Aorta (tissue), 5 donors: ENCODE results near the gene ENDOV. TPM values are rescaled to one million over a fixed set of nuclear protein-coding genes. Genes with fewer than 3 reads are reported as not detected.

ENCODE experiments used
- ATAC-seq: fragments of 200-7000 bp; cut with Tn5 transposase; one replicate; pipeline ENCODE4 v1.9.1; 2022; ENCODE audit warnings: moderate library complexity; ENCODE audit not compliant: low FRiP score
- DNase-seq, 2 donors: peaks; one replicate each; pipeline ENCODE4 v3.0.0-alpha.2; 2020
- H3K27ac ChIP-seq, 2 donors: one replicate each; pipeline ENCODE4 v1.5.1; 2013; ENCODE audit warnings: low read length in 2 of 2, mild to moderate bottlenecking in 2 of 2, moderate library complexity in 2 of 2, control low read depth in 1 of 2, inconsistent platforms in 1 of 2, low read depth in 1 of 2
- H3K27me3 ChIP-seq, 2 donors: one replicate each; pipeline ENCODE4 v1.6.1; 2013; ENCODE audit warnings: control low read depth in 1 of 2, low read length in 1 of 2, mild to moderate bottlenecking in 1 of 2, moderate library complexity in 1 of 2; ENCODE audit not compliant: insufficient read depth in 2 of 2, control insufficient read depth in 1 of 2
- H3K36me3 ChIP-seq, 2 donors: one replicate each; pipeline ENCODE4 v1.6.1; 2013; ENCODE audit warnings: control low read depth in 1 of 2, low read length in 1 of 2, mild to moderate bottlenecking in 1 of 2; ENCODE audit not compliant: insufficient read depth in 2 of 2, control insufficient read depth in 1 of 2
- H3K4me1 ChIP-seq, 2 donors: one replicate each; pipeline ENCODE4 v1.6.1; 2013; ENCODE audit warnings: low read length in 2 of 2, control low read depth in 1 of 2, mild to moderate bottlenecking in 1 of 2, moderate library complexity in 1 of 2; ENCODE audit not compliant: insufficient read depth in 2 of 2, control insufficient read depth in 1 of 2
- H3K4me3 ChIP-seq, 2 donors: one replicate each; pipeline ENCODE4 v1.5.1; 2013; ENCODE audit warnings: low read length in 2 of 2, control low read depth in 1 of 2, mild to moderate bottlenecking in 1 of 2
- H3K9me3 ChIP-seq: one replicate; pipeline ENCODE4 v1.6.1; 2013; ENCODE audit warnings: mild to moderate bottlenecking, low read length; ENCODE audit not compliant: control insufficient read depth
- WGBS, 2 donors: extraction: QIAGEN DNeasy Blood & Tissue Kit; methylation state at CpG; one replicate each; pipeline ENCODE4 v1.1.7; 2013; 5-methylcytosine and 5-hydroxymethylcytosine counted together
- intact Hi-C, 2 donors: fragments of 100-400 bp; cut with DNase I; formaldehyde crosslinking; loops; one replicate each; pipeline versions ENCODE4 v1.14.2 to v1.15.0; 2022
- microRNA-seq, 2 donors: library from miRNA; unstranded; fragments of <30 nt; microRNA quantifications; one replicate each; pipeline ENCODE4 v1.2.0, GENCODE V29; 2020
- polyA plus RNA-seq, 2 donors: library from polyadenylated mRNA; stranded (reverse); fragments of 200-250 nt; gene quantifications; one replicate each; pipeline ENCODE4 v1.2.3, GENCODE V29; 2013
- total RNA-seq, 2 donors: library from RNA; stranded (reverse); fragmentation: NEBNext Ultra II Directional; extraction: Animal tissue kit (Norgen Biotek cat#: 25700); gene quantifications; one replicate each; pipeline ENCODE4 v1.2.1, GENCODE V29; 2021
- donor health status: healthy with polysubstance abuse.
- donor health status: Bipolar disorder and iron deficiency.
- donor health status: DM: no; HTN: no; CAD: no.
- donor health status: DM: no; HTN: no; CAD: no.
- donor health status: DM: yes; HTN: yes; CAD: no.

The ENDOV gene
- total and polyA plus RNA-seq, 4 donors, result 14.3 to 28.2 (median 20.4) TPM

DNA sequence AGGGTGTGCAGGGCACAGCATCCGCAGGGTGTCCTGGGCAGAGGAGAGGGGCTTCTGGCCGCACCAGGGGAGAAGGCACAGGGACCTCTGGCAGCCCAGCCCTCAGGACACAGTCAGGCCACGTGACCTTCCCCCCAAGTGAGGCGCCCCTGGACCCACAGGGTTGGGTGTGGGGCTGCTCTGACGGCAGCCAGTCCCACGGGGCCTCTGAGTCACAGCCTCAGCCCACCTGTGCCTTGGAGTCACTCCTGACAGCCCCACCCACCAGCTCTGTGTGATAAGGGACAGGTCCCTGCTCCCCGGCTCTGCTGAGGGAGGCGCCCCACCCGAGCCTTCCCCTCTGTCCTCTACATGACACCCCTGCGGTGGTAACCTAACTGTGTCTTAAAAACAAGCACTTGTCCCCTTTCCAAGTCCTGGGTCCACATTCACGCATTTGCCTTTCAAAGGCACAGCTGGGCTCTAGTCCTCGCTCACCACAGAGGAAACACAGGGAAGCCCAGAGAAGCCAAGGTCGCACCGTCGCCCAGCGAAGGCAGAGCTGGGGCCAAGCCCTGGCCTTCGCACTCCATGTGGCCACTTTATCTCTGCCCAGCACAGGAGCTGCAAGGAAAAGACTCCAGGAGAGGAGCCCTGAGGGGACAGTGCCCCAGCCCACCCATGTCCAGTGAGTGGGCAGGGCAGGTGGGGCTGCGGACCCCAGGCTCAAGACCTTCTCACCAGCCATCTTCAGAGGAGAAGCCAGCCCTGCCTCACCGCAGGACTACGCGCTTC is 66.5 kb downstream of the ENDOV start:
- Histone ChIP-seq H3K4me1 (no peaks in the 10 kb centered on the region), H3K27ac (no peak overlapping the region), H3K9me3 (no peaks in the 10 kb centered on the region), H3K4me3 (no peak overlapping the region), H3K27me3 (no peaks in the 10 kb centered on the region), H3K36me3 (no peaks in the 10 kb centered on the region)
- intact Hi-C loops, result no loop called here
- no peak for DNase-seq
- ATAC-seq, result no peak
- WGBS, 2 donors, result 40% methylated on average over 19 to 21 of the region's 21 CpGs

DNA sequence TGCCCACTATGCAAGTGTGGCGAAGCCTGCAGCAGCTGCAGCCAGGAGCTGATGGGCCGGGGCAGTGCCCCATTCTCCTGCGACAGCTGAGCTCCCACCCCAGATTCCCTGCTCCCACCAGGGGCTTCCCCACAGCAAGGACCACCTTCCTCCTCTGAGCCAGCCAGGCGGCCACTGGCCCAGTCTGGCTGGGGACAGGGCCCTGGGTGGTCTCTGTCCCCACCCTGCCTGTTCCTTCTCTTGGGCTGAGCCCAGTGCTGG is 67.0 kb downstream of the ENDOV start:
- no peaks in the 10 kb centered on the region for H3K36me3 ChIP-seq
- no peak overlapping the region for H3K4me3 ChIP-seq
- no peaks in the 10 kb centered on the region for H3K27me3 ChIP-seq
- 81 to 85% methylated on average over 4 of the region's 4 CpGs for WGBS, 2 donors
- no peaks in the 10 kb centered on the region for H3K4me1 ChIP-seq
- intact Hi-C loops, result no loop called here
- no peaks in the 10 kb centered on the region for H3K9me3 ChIP-seq
- no peak overlapping the region for H3K27ac ChIP-seq
- DNase-seq (no peak), ATAC-seq (no peak)

DNA sequence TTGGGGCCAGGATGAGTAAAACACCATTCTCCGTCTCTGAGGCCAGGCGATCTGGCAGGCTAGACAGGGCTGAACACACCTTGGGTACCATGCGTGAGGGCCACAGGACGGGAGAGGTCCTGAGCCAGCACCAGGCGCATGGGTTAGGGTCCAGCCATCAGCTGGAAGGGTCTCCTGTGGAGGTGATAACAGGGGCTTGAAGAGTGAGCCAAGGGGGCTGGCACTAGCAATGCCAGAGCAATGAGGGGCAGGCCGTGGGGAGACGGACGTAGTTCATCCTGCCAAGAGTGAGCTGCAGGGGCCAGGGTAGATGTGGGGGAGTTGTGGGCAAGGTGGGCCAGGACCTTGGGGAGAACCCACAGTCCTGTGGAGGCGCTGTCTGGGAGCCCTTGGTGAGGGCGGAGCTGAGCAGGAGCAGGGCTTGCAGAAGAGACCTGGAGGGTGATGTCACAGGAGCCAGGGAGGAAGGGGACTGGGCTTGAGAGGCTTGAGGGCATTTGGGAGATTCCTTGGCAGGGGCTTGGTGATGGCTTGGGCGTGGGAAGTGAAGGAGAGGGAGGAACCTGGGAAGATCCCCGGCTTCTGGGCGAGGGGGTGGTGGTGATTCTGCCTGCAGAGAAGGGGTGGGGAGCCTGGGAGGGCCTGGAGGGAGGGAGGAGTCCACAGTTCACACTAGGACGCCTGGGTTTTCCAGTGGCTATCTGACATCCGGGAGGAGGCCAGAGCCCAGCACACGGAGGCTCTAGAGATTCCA is 67.8 kb downstream of the ENDOV start:
- H3K36me3 ChIP-seq, result no peaks in the 10 kb centered on the region
- no peaks in the 10 kb centered on the region for H3K4me1 ChIP-seq
- ATAC-seq, result no peak
- H3K9me3 ChIP-seq, result peaks cover 1% of the 10 kb centered on the region
- no peak for DNase-seq
- 58 to 59% methylated on average over 16 of the region's 16 CpGs for WGBS, 2 donors
- H3K4me3 ChIP-seq, result no peak overlapping the region
- no peak overlapping the region for H3K27ac ChIP-seq
- H3K27me3 ChIP-seq, result no peaks in the 10 kb centered on the region
- intact Hi-C loops, result no loop called here

DNA sequence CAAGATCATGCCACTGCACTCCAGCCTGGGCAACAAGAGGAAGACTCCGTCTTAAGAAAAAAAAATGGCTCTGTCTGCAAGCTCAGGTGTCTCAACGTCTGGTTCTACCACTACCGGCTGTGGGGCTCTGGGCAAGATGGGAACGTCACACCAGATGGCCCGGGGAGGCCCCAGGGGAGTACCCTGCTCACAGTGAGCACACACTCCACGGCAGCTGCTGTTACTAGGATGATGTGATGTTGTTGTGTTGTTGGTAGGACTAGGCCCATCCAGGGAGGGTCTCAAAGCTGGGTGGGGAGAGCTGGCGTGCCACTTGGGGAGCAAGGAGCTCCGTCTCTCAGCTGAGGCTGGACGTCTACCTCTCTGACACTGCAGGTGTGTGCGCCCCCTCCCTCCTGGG is 70.9 kb downstream of the ENDOV start:
- no peak for ATAC-seq
- 52 to 56% methylated on average over 10 of the region's 10 CpGs for WGBS, 2 donors
- Histone ChIP-seq H3K27ac (no peak overlapping the region), H3K9me3 (peaks cover 2% of the 10 kb centered on the region), H3K27me3 (no peaks in the 10 kb centered on the region), H3K4me1 (no peaks in the 10 kb centered on the region), H3K4me3 (no peak overlapping the region), H3K36me3 (no peaks in the 10 kb centered on the region)
- intact Hi-C loops, result no loop called here
- DNase-seq, result no peak

DNA sequence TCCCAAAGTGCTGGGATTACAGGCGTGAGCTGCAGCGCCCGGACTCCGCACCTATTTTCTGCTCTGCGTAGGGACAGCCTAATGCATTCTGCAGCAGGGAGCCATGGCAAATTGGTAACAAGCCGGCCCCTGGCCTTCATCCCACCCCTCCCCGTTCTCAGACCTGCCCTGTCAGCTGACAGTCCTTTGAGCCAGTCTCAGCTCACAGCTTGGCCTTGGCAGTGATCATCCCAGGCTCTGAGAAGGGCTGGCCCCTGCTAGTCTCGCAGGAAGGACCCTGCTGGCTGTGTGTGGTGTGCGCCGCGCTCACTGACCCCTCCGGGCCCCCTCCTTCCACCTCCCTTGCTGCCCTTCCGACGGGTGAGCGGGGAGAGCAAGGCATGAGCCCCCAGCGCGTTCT is 71.7 kb downstream of the ENDOV start:
- Histone ChIP-seq H3K9me3 (peaks cover 2% of the 10 kb centered on the region), H3K27ac (no peak overlapping the region), H3K4me1 (no peaks in the 10 kb centered on the region), H3K36me3 (no peaks in the 10 kb centered on the region), H3K4me3 (no peak overlapping the region), H3K27me3 (no peaks in the 10 kb centered on the region)
- intact Hi-C loops, result no loop called here
- WGBS, 2 donors, result 30 to 33% methylated on average over 17 of the region's 17 CpGs
- DNase-seq (no peak), ATAC-seq (no peak)

DNA sequence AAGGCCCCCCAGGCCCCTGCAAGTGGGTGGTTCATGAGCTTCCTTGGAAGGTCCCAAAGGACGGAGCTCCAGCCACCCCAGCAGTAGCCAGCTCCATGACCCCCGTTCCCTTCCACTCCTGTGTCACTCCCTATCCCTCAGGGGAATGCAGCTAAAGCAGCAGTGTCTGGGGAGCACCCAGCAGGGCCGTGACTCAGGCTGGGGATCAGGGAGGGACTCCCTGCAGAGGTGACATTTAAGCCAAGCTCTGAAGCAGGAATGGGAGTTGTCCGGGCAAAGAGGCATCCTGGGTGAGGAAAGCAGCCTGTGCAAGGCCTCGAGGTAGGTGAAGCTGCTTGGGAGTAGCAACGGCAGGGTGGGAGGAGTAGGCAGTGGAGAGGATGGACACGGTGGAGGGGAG is 72.5 kb downstream of the ENDOV start:
- intact Hi-C loops, result no loop called here
- ATAC-seq, result no peak
- WGBS, 2 donors, result 43 to 57% methylated on average over 7 of the region's 7 CpGs
- Histone ChIP-seq H3K36me3 (no peaks in the 10 kb centered on the region), H3K9me3 (peaks cover 2% of the 10 kb centered on the region), H3K27ac (no peak overlapping the region), H3K4me3 (no peak overlapping the region), H3K4me1 (no peaks in the 10 kb centered on the region), H3K27me3 (no peaks in the 10 kb centered on the region)
- DNase-seq, result no peak

Small RNA genes within 50 kb of the gene (microRNA-seq; reads per million reads assigned to microRNA genes)
- 0 reads per million in 2 donors for gene MIR4730

Other genes starting within 250 kb of the ENDOV start
- gene CARD14, start 245.1 kb upstream of the ENDOV start, total RNA-seq, result under 1 TPM; 0.33 to 0.55 TPM
- gene CARD14, start 245.1 kb upstream of the ENDOV start, polyA plus RNA-seq, result under 1 TPM; 0.13 to 0.38 TPM
- gene SGSH, start 194.8 kb upstream of the ENDOV start, total RNA-seq, result 10 to 100 TPM; 36.0 to 61.3 TPM
- gene SGSH, start 194.8 kb upstream of the ENDOV start, polyA plus RNA-seq, result 10 to 100 TPM; 11.1 to 49.4 TPM
- gene SLC26A11, start 194.7 kb upstream of the ENDOV start, total RNA-seq, result 10 to 100 TPM; 14.3 to 34.0 TPM
- gene SLC26A11, start 194.7 kb upstream of the ENDOV start, polyA plus RNA-seq, result 10 to 100 TPM in 1 of 2 donors, 1 to 10 TPM in 1; 7.3 to 20.7 TPM
- 100 to 1,000 TPM; 160 to 231 TPM for gene RNF213, start 154.3 kb upstream of the ENDOV start, total RNA-seq
- gene RNF213, start 154.3 kb upstream of the ENDOV start, polyA plus RNA-seq, result 10 to 100 TPM; 18.7 to 49.3 TPM
- gene NPTX1, start 61.4 kb downstream of the ENDOV start, total RNA-seq, result 1 to 10 TPM in 1 of 2 donors, under 1 TPM in 1; 0.45 to 1.6 TPM
- gene NPTX1, start 61.4 kb downstream of the ENDOV start, polyA plus RNA-seq, result under 1 TPM in 1 of 2 donors, not detected in 1; 0.13 TPM
- 10 to 100 TPM; 27.0 to 31.4 TPM for gene RPTOR, start 129.7 kb downstream of the ENDOV start, total RNA-seq
- 10 to 100 TPM in 1 of 2 donors, 1 to 10 TPM in 1; 2.1 to 10.3 TPM for gene RPTOR, start 129.7 kb downstream of the ENDOV start, polyA plus RNA-seq